MM.1S (cell line): ENCODE results near the gene S100A16.
"Not testable (repeated sequence)": the region's sequence is repeated elsewhere in the genome, so short reads cannot be mapped to it uniquely, and the experiment has no call there.

ENCODE experiments used
- EZH2 ChIP-seq: fragments of 300-600 bp; sonication (generic); optimal IDR thresholded peaks from 2 replicates; pipeline ENCODE3; 2017; ENCODE audit warnings: low read depth, mild to moderate bottlenecking, antibody characterized with exemption, low read length, mixed read lengths
- EZH2phosphoT487 ChIP-seq: fragments of 300-600 bp; sonication (generic); IDR thresholded peaks from 2 replicates; pipeline ENCODE4 v1.6.1; 2018; ENCODE audit warnings: antibody characterized with exemption, low read length
- TF ChIP-seq, protein P1 (sequence below): fragments of 300-600 bp; sonication (generic); IDR thresholded peaks from 2 replicates; pipeline ENCODE4 v1.5.1; 2016; ENCODE audit warnings: antibody characterized with exemption, low read length, mixed read lengths

DNA sequence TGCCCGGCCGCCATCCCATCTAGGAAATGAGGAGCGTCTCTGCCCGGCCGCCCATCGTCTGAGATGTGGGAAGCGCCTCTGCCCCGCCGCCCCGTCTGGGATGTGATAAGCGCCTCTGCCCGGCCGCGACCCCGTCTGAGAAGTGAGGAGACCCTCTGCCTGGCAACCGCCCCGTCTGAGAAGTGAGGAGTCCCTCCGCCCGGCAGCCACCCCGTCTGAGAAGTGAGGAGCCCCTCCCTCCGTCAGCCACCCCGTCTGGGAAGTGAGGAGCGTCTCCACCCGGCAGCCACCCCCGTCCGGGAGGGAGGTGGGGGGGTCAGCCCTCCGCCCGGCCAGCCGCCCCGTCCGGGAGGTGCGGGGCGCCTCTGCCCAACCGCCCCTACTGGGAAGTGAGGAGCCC lies 30.1 kb downstream of the S100A16 start:
- TF ChIP-seq, protein P1, sequence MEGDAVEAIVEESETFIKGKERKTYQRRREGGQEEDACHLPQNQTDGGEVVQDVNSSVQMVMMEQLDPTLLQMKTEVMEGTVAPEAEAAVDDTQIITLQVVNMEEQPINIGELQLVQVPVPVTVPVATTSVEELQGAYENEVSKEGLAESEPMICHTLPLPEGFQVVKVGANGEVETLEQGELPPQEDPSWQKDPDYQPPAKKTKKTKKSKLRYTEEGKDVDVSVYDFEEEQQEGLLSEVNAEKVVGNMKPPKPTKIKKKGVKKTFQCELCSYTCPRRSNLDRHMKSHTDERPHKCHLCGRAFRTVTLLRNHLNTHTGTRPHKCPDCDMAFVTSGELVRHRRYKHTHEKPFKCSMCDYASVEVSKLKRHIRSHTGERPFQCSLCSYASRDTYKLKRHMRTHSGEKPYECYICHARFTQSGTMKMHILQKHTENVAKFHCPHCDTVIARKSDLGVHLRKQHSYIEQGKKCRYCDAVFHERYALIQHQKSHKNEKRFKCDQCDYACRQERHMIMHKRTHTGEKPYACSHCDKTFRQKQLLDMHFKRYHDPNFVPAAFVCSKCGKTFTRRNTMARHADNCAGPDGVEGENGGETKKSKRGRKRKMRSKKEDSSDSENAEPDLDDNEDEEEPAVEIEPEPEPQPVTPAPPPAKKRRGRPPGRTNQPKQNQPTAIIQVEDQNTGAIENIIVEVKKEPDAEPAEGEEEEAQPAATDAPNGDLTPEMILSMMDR, result not testable (repeated sequence)
- not testable (repeated sequence) for TF ChIP-seq EZH2phosphoT487, EZH2
